HFF-Myc (cell line): ENCODE measurements around the gene CISD1.

Source experiments
- DNase-seq: peaks from one replicate; pipeline ENCODE4 v3.0.0-alpha.2; 2011; ENCODE audit warnings: low read depth; ENCODE audit errors: extremely low read depth
- H3K4me3 ChIP-seq: replicated peaks from 2 replicates; pipeline ENCODE4 v1.5.1; 2011; ENCODE audit warnings: low read depth, mild to moderate bottlenecking, control low read depth, low read length
- CTCF ChIP-seq: IDR thresholded peaks from 2 replicates; pipeline ENCODE4 v1.5.1; 2012; ENCODE audit warnings: mild to moderate bottlenecking, low read depth, low read length, control low read depth; ENCODE audit errors: missing control alignments

CISD1 gene

GRCh38 chr10:58275908-58276307, 6.9 kb downstream of the CISD1 start:
- no peak for TF ChIP-seq CTCF
- no peak for DNase-seq
- no peak overlapping the region for H3K4me3 ChIP-seq

- H3K4me3 ChIP-seq, result no peak overlapping the region
- DNase-seq, result no peak
- TF ChIP-seq CTCF, result no peak
Measured at GRCh38 chr10:58278274-58278961, 9.5 kb downstream of the CISD1 start.

GRCh38 chr10:58278962-58279307, 10.0 kb downstream of the CISD1 start:
- H3K4me3 ChIP-seq, result no peak overlapping the region
- DNase-seq, result no peak
- TF ChIP-seq CTCF, result no peak

GRCh38 chr10:58280477-58280876, 11.5 kb downstream of the CISD1 start:
- H3K4me3 ChIP-seq, result 0 out of 2 replicates have a peak overlapping the region, but pooled peaks have one; percentile 6
- no peak for DNase-seq
- no peak for TF ChIP-seq CTCF

GRCh38 chr10:58281092-58281752, 12.3 kb downstream of the CISD1 start:
- no peak for TF ChIP-seq CTCF
- no peak for DNase-seq
- H3K4me3 ChIP-seq, result no peak overlapping the region

- no peak overlapping the region for H3K4me3 ChIP-seq
- TF ChIP-seq CTCF, result no peak
- no peak for DNase-seq
Measured at GRCh38 chr10:58282615-58283014, 13.7 kb downstream of the CISD1 start.
